Left lung (tissue), 10 donors: Measurements from ENCODE around the gene PGGT1B. TPM values are rescaled to one million over a fixed set of nuclear protein-coding genes. Genes with fewer than 3 reads are reported as not detected.
A peak's percentile ranks its signal among the peaks of the same experiment; 100 is the strongest.

Source experiments
- ATAC-seq: fragments of 200-7000 bp; cut with Tn5 transposase; one replicate; pipeline ENCODE4 v1.9.1; 2020; ENCODE audit warnings: moderate library complexity
- DNase-seq, 4 donors: peaks; one replicate each; pipeline ENCODE4 v3.0.0-alpha.2; 2013 to 2020
- H3K27ac ChIP-seq, 2 donors: fragments of 200-600 bp; sonication (generic) in 1 of 2; one replicate each; pipeline versions ENCODE4 v1.5.0 to v1.8.0; 2020 to 2021
- H3K27me3 ChIP-seq, 2 donors: fragments of 200-600 bp; sonication (generic) in 1 of 2; one replicate each; pipeline versions ENCODE4 v1.5.0 to v1.8.0; 2020 to 2021
- H3K36me3 ChIP-seq, 2 donors: fragments of 200-600 bp; sonication (generic) in 1 of 2; one replicate each; pipeline versions ENCODE4 v1.5.0 to v1.8.0; 2020 to 2021
- H3K4me1 ChIP-seq, 2 donors: fragments of 200-600 bp; one replicate each; pipeline ENCODE4 v1.8.0; 2021
- H3K4me3 ChIP-seq, 2 donors: fragments of 200-600 bp; sonication (generic) in 1 of 2; one replicate each; pipeline versions ENCODE4 v1.5.0 to v1.8.0; 2020 to 2021; ENCODE audit warnings: mild to moderate bottlenecking in 1 of 2
- H3K9me3 ChIP-seq, 2 donors: fragments of 200-600 bp; sonication (generic) in 1 of 2; one replicate each; pipeline versions ENCODE4 v1.5.0 to v1.8.0; 2020 to 2021
- intact Hi-C, 2 donors: fragments of 100-400 bp; cut with DNase I; formaldehyde crosslinking; loops; one replicate each; pipeline versions ENCODE4 v1.11.2 to v1.14.2; 2022
- polyA plus RNA-seq, 6 donors: library from polyadenylated mRNA; unstranded; fragments of 120-200 nt; gene quantifications; one replicate each; pipeline ENCODE4 v1.2.1, GENCODE V29; 2013; ENCODE audit not compliant: insufficient read length in 6 of 6
- total RNA-seq, 2 donors: library from RNA; stranded (reverse); fragmentation: NEBNext Ultra II Directional; extraction: Animal tissue kit (Norgen Biotek cat#: 25700); gene quantifications; one replicate each; pipeline ENCODE4 v1.2.1, GENCODE V29; 2021
- TF ChIP-seq, protein P1 (sequence below), 2 donors: fragments of 200-600 bp; sonication (generic) in 1 of 2; IDR thresholded peaks; one replicate each; pipeline versions ENCODE4 v1.5.0 to v1.8.0; 2021; ENCODE audit warnings: antibody characterized with exemption in 2 of 2
- donor health status: DM: no; HTN: yes; CAD: no.
- donor health status: DM: no; HTN: no; CAD: no.

The PGGT1B gene
- total and polyA plus RNA-seq, 8 donors = 27.7 to 46.5 (median 36.9) TPM

DNA sequence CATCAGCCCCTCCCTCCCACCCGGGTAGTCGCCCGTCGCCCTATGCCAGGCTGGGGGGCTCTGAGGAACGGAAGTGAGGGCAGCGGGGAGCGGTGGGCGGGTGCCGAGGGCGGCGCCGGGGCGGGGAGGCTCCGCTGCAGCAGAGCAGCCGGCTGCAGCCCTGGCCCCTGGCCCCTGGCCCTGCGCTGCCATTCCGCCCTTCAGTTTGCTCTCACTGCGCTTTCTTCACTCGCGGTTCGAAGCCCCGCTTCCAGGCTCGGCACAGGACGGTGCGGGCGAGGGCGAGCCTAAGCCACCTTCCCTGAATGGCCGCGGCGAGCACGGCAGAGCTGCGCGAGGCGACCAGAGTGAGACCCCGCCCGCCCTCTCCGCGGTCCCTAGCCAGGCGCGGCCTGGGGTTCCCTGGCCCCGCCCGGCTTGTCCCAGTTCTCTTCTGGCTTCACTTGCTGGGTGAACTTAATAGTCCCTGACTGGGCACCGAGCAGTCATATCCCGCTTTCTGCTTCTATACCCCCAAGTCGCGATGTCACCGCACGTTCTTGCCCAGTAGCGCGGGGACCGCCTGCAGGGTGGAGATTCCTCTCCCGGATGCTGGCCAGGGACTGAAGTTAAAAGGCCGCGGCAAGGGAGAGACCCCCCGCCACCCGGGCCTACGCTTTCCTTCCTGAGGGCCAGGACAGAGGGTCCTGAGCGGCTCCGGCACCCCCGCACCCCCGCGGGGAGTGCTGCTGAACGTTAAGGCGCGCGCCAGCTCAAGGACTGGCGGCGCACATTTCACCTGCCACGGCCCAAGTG, 92.3 kb downstream of the PGGT1B start:
- peak; percentile 78 for ATAC-seq
- intact Hi-C loops = no loop called here
- Histone ChIP-seq H3K9me3 (no peaks in the 10 kb centered on the region), H3K27ac (peak overlapping the region; percentile 1 to 61), H3K36me3 (no peaks in the 10 kb centered on the region), H3K4me1 (peaks cover 0 to 23% of the 10 kb centered on the region in 2 donors), H3K4me3 (peak overlapping the region; percentile 73 to 90), H3K27me3 (peaks cover 18 to 100% of the 10 kb centered on the region in 2 donors)
- TF ChIP-seq, protein P1, sequence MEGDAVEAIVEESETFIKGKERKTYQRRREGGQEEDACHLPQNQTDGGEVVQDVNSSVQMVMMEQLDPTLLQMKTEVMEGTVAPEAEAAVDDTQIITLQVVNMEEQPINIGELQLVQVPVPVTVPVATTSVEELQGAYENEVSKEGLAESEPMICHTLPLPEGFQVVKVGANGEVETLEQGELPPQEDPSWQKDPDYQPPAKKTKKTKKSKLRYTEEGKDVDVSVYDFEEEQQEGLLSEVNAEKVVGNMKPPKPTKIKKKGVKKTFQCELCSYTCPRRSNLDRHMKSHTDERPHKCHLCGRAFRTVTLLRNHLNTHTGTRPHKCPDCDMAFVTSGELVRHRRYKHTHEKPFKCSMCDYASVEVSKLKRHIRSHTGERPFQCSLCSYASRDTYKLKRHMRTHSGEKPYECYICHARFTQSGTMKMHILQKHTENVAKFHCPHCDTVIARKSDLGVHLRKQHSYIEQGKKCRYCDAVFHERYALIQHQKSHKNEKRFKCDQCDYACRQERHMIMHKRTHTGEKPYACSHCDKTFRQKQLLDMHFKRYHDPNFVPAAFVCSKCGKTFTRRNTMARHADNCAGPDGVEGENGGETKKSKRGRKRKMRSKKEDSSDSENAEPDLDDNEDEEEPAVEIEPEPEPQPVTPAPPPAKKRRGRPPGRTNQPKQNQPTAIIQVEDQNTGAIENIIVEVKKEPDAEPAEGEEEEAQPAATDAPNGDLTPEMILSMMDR (IDR thresholded peaks at IDR 0.05) = no peak
- DNase-seq = peak in 2 of 4 donors; percentile 28 to 79

DNA sequence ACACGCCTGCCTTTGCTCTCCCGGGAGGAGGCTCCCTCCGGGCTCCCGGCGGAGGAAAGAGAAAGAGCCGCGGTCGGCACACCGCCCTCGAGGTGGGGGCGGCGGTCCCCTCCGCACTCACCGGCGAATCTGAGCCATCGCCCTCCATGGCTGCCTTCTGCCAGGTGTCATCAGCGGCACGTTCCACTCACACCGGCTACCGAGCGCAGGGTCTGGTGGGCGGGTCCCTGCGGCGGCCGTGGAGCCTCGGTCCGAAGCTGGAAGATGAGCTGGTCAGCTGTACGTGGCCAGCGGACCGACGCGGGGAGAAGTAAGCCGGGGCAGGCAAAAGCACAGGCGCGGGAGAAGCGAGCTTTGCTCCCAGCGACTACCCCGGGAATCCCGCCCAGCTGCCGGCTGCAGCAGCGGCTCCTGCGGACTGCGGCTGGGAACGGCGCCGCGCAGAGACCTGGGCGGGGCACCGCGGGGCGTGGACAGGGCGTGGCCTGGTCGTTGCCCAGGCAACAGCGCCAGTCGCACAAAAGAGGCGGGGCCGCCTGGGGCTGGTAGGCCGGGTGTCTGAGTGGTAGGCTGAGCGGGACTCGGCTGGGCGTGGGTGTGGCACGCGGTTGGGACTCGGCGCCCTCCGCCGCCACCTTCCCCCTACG, 93.1 kb downstream of the PGGT1B start, which contains the start of gene TRIM36:
TRIM36 (minus strand) TSS at position 422 of the 647 bp plus-strand sequence; CDS start at position 148, 274 bp downstream.
- Histone ChIP-seq H3K27ac (peak within 1 kb of the TSS; percentile 40 to 61), H3K27me3 (peaks cover 18 to 97% of the 10 kb centered on the region in 2 donors)
- peak; percentile 99 for ATAC-seq

DNA sequence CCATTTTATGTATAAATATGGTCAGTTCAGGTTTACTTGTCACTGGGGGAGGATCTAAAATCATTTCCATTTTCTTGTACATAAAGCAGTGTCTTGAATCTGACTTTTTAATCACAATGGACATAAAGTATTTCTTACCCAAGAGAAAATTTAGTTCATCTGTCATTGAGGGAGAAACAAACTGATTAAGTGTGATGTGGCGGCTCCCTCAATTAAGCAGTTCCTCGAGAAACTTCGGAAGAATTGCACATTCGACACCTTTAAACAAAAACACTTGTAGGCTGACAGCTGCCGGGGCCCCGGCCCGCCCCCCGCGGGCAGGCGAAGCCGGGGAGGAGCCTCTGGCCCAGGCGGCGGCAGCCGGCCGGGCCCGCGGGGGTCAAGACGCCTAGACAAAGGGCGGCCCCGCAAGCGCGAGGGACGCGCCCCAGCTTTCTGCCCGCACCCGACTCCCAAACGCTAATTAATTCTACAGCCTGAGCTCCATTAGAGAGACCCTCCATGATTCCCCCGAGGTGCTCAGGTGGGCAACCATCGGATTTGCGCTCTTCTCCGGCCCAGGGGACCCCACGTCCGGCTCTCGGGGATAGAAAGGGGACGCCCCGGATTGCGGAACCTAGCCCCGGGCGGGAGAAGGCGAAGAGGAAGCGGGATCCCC, 93.7 kb downstream of the PGGT1B start:
- DNase-seq = peak in 1 of 4 donors; percentile 80
- H3K4me3 ChIP-seq = peak overlapping the region; percentile 73 to 90
- no peaks in the 10 kb centered on the region for H3K36me3 ChIP-seq
- peak; percentile 49 for ATAC-seq
- intact Hi-C loops = no loop called here
- TF ChIP-seq, protein P1 (IDR thresholded peaks at IDR 0.05) = no peak
- peaks cover 0 to 23% of the 10 kb centered on the region in 2 donors for H3K4me1 ChIP-seq
- H3K27me3 ChIP-seq = peaks cover 18 to 91% of the 10 kb centered on the region in 2 donors
- H3K9me3 ChIP-seq = no peaks in the 10 kb centered on the region
- H3K27ac ChIP-seq = peak overlapping the region; percentile 40 to 61

More for the DNA sequence above, 93.1 kb downstream of the PGGT1B start, which contains the start of gene TRIM36:
- TF ChIP-seq, protein P1 (IDR thresholded peaks at IDR 0.05) = peak in 1 of 2 donors; percentile 8
- no peaks in the 10 kb centered on the region for H3K36me3 ChIP-seq
- DNase-seq = peak; percentile 78 to 98 (median 94)
- H3K4me3 ChIP-seq = peak within 1 kb of the TSS; percentile 73 to 90
- H3K4me1 ChIP-seq = peaks cover 0 to 23% of the 10 kb centered on the region in 2 donors
- no peaks in the 10 kb centered on the region for H3K9me3 ChIP-seq
- intact Hi-C loops = no loop called here

DNA sequence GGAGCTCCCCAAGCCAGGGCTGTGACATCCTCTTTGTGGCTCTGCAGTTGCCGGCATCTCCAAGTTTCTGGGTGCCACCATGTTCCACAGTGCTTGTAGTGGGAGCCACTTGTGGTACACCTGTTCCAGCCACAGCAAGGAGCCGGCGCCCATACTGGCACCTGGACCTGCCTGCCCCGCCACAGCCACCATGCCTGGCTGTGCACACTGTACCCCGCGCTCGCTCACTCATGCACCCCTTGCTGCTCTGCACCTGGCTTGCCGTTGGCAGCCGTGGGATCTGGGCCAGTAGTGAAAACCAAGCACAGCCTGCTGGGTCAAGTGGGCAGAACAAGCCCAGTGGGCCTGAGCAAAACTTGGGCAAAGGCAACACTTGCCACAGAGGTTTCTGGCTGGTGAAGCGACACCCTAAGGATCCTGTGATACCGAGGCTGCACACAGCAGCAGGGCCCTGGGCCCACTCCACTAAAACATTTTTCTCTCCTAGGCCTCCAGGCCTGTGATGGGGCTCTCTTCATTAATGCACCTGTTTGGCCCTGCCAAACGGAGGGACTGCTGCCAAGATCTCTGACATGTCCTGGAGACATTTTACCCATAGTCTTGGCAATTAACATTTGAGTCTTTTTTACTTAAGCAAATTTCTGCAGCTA, 95.8 kb downstream of the PGGT1B start:
- Histone ChIP-seq H3K9me3 (no peaks in the 10 kb centered on the region), H3K4me1 (peaks cover 0 to 23% of the 10 kb centered on the region in 2 donors), H3K36me3 (no peaks in the 10 kb centered on the region), H3K27ac (no peak overlapping the region), H3K4me3 (no peak overlapping the region), H3K27me3 (peaks cover 15 to 70% of the 10 kb centered on the region in 2 donors)
- DNase-seq = peak in 1 of 4 donors; percentile 78
- intact Hi-C loops = no loop called here
- TF ChIP-seq, protein P1 (IDR thresholded peaks at IDR 0.05) = no peak
- ATAC-seq = no peak
